Activated CD8-positive, alpha-beta memory T cell treated with anti-CD3 and anti-CD28 coated beads for 4 hours (primary cell): Measurements from ENCODE around the gene EFHC2.
A peak's percentile ranks its signal among the peaks of the same experiment; 100 is the strongest.
"Not testable (repeated sequence)": the region's sequence is repeated elsewhere in the genome, so short reads cannot be mapped to it uniquely, and the experiment has no call there.

Experiments used
- DNase-seq, 2 donors: peaks; one replicate each; pipeline ENCODE4 v3.0.0-alpha.2; 2020; ENCODE audit warnings: low read depth in 2 of 2

Gene EFHC2

GRCh38 chrX:44291468-44292092, 51.9 kb downstream of the EFHC2 start:
- DNase-seq = no peak

GRCh38 chrX:44290718-44291117, 52.8 kb downstream of the EFHC2 start:
- DNase-seq = no peak

- no peak for DNase-seq
Observed at GRCh38 chrX:44282753-44283152, 60.7 kb downstream of the EFHC2 start.

GRCh38 chrX:44280116-44280515, 63.4 kb downstream of the EFHC2 start:
- no peak for DNase-seq

- DNase-seq = no peak
Observed at GRCh38 chrX:44274096-44274495, 69.4 kb downstream of the EFHC2 start.

- DNase-seq = no peak
Observed at GRCh38 chrX:44267861-44268260, 75.6 kb downstream of the EFHC2 start.

GRCh38 chrX:44267116-44267515, 76.4 kb downstream of the EFHC2 start:
- DNase-seq = no peak

- no peak for DNase-seq
Observed at GRCh38 chrX:44265559-44265958, 77.9 kb downstream of the EFHC2 start.

GRCh38 chrX:44264936-44265335, 78.5 kb downstream of the EFHC2 start:
- no peak for DNase-seq

- DNase-seq = no peak
Observed at GRCh38 chrX:44261286-44261685, 82.2 kb downstream of the EFHC2 start.

GRCh38 chrX:44260609-44261008, 82.9 kb downstream of the EFHC2 start:
- no peak for DNase-seq

- DNase-seq = not testable (repeated sequence)
Observed at GRCh38 chrX:44255742-44256141, 87.7 kb downstream of the EFHC2 start.

GRCh38 chrX:44253575-44253942, 89.9 kb downstream of the EFHC2 start:
- no peak for DNase-seq

GRCh38 chrX:44252688-44253574, 90.5 kb downstream of the EFHC2 start:
- DNase-seq = peak; percentile 19 to 27

- no peak for DNase-seq
Observed at GRCh38 chrX:44247468-44247867, 96.0 kb downstream of the EFHC2 start.

- DNase-seq = no peak
Observed at GRCh38 chrX:44246826-44247225, 96.6 kb downstream of the EFHC2 start.

GRCh38 chrX:44245733-44246132, 97.7 kb downstream of the EFHC2 start:
- DNase-seq = no peak

GRCh38 chrX:44244008-44244407, 99.5 kb downstream of the EFHC2 start:
- DNase-seq = no peak

- DNase-seq = no peak
Observed at GRCh38 chrX:44241546-44241945, 101.9 kb downstream of the EFHC2 start.

GRCh38 chrX:44240036-44240435, 103.4 kb downstream of the EFHC2 start:
- DNase-seq = no peak

- DNase-seq = no peak
Observed at GRCh38 chrX:44239036-44239435, 104.4 kb downstream of the EFHC2 start.

GRCh38 chrX:44235534-44235933, 107.9 kb downstream of the EFHC2 start:
- no peak for DNase-seq

- no peak for DNase-seq
Observed at GRCh38 chrX:44234541-44234940, 108.9 kb downstream of the EFHC2 start.
